C4-2B (cell line): ENCODE data around the gene FOLH1.
"Not testable (repeated sequence)": the region's sequence is repeated elsewhere in the genome, so short reads cannot be mapped to it uniquely, and the experiment has no call there.

Source experiments
- H3K27ac ChIP-seq: fragments of 450-650 bp; 2 replicates; pipeline ENCODE4 v1.5.1; 2017
- ZFX ChIP-seq: fragments of 450-650 bp; IDR thresholded peaks from 2 replicates; pipeline ENCODE4 v1.6.1; 2017
- TF ChIP-seq, protein P1 (sequence below): fragments of 450-650 bp; conservative IDR thresholded peaks from 2 replicates; pipeline ENCODE4 v1.5.1; 2017; ENCODE audit warnings: mild to moderate bottlenecking

The FOLH1 gene

DNA sequence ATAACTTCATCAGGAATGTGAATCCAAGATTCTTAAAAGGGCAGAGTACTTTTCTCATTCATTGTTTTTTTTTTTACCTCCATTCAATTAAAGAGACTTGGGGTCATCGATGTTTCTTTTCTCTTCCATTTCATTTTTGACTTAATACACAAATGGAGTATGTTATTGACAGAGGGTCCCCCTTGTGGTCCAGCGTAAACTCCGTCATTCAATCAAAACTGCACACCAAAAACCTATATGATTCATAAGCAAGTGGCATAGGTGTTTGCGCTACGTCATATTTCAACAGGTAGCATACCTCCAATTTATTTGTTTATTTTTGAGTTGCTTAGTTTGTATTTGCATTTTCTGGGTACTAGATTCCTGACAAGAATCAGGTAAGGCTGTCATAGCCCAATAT lies 12.7 kb upstream of the FOLH1 start:
- H3K27ac ChIP-seq = no peak overlapping the region
- TF ChIP-seq, protein P1, sequence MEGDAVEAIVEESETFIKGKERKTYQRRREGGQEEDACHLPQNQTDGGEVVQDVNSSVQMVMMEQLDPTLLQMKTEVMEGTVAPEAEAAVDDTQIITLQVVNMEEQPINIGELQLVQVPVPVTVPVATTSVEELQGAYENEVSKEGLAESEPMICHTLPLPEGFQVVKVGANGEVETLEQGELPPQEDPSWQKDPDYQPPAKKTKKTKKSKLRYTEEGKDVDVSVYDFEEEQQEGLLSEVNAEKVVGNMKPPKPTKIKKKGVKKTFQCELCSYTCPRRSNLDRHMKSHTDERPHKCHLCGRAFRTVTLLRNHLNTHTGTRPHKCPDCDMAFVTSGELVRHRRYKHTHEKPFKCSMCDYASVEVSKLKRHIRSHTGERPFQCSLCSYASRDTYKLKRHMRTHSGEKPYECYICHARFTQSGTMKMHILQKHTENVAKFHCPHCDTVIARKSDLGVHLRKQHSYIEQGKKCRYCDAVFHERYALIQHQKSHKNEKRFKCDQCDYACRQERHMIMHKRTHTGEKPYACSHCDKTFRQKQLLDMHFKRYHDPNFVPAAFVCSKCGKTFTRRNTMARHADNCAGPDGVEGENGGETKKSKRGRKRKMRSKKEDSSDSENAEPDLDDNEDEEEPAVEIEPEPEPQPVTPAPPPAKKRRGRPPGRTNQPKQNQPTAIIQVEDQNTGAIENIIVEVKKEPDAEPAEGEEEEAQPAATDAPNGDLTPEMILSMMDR = peak; percentile 4; the same call in 1 of the 2 replicates
- TF ChIP-seq ZFX = no peak

DNA sequence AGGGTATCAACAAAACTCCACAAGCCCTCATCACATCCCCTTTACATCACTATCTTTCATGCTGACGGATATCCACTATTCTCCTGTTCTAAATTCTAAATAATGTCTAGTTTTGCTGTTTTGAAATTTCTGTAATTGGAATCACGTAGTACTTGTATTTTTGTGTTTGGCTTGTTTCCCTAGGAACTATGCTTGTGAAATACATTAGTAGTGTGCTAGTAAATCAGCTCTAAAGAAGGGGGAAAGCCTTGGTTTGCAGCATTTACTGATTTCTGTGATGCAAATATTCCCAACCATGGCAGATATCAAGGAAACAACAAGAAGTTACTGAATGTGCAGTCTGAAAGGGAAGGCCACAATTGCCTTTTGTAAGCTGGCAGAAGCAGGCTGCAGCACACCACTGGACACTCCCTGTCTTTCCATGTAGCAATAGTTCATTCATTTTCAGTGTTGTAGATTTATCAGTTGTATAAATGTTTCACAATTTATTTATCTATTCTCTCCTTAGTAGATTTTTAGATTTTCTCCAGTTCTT lies 4.7 kb upstream of the FOLH1 start:
- TF ChIP-seq, protein P1 = no peak
- TF ChIP-seq ZFX = no peak
- no peak overlapping the region for H3K27ac ChIP-seq

DNA sequence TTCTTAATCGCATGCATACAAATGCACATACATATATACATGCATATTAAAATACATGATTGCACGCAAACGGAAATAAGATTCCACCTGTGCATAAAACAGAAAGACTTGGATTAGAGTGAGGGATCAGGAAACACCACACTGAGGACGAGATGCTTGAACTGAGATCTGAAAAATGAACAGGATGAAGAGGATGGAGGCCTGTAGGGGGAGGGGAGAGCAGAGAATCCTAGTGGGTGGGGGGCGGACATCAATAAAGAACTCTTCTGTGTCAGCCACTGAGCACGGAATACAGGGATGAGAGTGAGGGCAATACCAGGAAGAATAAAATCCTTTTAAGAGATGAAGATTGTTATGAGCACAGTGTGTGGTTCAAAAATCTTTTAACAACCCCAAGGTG lies 1.4 kb downstream of the FOLH1 start:
- peak overlapping the region; percentile 100 for H3K27ac ChIP-seq

DNA sequence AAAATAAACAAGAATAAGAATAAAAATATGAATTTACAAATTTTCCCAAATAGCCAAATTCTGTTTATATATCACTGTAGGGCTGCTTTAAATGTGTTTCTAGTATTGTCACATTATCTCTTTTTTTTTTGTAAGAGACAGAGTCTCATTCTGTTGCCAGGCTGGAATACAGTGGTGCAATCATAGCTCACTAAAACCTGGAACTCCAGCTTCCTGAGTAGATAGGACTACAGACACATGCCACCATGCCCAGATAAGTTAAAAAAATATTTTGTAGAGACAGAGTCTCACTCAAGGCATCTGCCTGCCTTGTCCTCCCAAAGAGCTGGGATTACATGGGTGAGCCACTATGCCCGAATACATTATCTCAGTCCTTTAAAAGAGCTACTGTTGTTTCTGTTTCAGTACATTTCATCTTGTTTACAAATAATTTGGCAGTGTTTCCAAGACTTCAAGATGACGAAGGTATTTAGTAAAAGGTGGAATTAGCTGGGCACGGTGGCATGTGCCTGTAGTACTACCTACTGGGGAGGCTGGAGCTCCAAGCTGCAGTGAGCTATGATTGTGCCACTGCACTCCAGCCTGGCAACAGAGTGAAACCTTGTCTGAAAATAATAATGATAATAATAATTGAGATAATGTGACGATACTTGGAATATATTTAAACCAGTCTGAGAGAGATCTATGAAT lies 6.0 kb downstream of the FOLH1 start:
- no peak for TF ChIP-seq ZFX
- TF ChIP-seq, protein P1 = no peak
- H3K27ac ChIP-seq = peak overlapping the region; percentile 63; the same call in 1 of the 2 replicates

DNA sequence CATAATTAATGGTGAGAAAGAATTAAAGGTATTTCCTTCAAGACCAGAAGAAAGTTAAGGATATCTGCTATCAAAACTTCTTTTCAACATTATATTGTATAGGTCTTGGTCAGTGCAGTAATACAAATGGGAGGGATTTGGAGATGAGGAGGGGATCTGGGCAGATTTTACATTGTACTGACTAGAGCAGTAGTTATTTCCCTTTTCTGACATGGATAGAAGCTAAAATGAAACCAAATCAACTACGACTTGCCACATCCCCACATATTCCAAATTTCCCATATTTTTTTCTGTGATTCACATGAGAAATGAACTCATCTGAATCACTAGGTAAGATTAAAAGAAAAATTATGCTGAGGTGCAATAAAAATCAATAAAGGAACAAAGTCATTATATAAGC lies 11.6 kb downstream of the FOLH1 start:
- H3K27ac ChIP-seq = not testable (repeated sequence)

DNA sequence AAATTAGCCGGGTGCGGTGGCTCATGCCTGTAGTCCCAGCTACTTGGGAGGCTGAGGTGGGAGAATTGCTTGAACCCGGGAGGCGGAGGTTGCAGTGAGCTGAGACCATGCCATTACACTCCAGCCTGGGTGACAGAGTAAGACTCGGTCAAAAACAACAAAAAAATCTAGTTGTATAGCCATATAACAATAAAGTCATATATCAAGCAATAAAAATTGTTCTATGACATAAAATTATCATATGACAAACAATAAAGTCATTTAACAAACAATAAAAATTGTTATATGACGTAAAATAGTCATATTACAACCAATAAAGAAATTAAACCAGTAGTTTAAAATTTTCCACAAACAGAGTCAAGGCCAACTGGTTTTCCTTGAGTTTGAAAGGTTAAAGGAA lies 12.4 kb downstream of the FOLH1 start:
- H3K27ac ChIP-seq = peak overlapping the region; percentile 98

DNA sequence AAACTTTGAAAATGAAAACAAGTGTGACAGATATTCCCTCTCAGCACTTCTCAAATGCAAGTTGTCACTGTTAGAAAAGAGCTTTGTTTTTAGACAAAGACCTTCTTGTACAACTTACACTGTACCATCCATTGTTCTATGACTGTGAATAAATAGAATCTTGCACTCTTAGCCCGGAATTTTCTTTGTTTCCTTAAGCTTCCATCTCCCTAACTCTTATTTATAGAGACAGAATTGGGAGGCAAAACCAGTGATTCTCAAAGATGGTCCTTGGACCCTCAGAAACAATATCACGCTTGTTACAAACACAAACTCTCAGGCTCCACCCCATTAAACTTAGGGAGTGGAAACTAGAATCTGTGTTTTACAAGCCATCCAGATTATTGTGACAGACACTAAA lies 18.1 kb downstream of the FOLH1 start:
- H3K27ac ChIP-seq = not testable (repeated sequence)

DNA sequence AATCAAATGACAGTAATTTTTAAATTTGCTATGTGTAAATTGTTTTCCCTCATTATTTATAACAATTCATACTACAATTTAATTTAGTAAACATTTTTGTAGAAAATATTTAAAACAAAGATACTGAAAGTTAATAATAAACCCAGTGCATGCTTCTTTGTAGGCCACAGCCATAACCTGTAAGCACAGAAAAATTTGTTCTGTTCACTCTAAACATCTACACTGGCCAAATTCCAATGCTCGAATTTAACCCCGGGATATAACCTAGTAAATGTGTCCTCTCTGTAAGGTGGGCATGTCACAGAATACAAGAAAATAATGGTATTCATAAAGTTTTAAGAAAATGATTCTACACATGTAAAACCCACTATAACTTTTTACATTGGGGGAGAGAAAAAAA lies 22.2 kb downstream of the FOLH1 start:
- not testable (repeated sequence) for H3K27ac ChIP-seq

DNA sequence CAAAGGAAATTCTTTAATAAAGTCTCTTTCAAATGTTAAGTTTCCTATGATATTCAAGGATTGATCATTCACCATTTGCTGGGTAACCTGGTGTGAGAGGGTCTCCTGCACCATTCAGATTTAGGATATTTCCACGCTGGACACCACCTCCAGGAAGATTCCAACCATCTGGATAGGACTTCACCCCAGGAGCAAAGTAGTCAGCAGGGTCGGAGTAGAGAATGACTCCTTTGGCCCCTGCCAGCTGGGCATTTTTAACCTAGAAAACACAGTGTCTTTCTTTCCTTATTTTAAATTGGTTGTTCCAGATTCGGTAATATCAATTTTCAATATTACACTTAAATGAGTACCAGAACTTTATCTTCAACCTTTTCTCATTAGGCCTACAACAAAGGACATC lies 22.8 kb downstream of the FOLH1 start:
- H3K27ac ChIP-seq = not testable (repeated sequence)

DNA sequence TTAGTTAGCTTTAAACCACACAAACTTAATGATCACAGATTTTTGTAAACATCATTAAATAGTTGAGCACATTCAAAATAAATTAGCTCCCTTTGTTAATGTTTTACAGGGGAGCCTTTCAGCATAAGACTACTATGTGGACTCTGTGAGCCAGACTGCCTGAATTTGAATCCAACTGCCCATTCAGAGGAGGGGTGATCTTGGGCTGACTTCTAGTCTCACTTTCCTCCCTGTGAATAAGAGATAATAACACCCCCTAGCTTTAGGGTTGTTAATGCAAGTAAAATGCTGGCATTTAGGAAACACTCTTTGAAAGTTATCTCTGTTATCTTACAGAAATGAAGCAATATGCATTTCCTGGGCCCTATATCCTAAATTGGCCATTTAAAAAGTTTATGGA lies 23.6 kb downstream of the FOLH1 start:
- H3K27ac ChIP-seq = not testable (repeated sequence)

DNA sequence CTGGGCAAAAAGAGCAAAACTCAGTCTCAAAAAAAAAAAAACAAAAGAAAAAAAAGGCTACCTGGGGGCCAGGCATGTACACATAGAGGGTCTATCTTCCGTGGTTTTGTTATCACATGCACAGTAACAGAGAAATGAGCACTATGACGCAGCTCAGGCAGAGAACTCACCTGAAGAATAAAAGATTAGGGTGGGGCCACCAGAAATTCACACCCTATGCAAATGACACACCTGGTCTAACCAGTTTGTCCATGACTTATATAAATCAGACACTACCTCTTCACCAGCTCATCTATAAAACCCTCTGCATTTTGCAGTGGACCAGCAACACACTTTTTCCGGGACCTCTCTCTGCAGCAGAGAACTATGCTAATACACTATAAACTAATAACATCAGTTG lies 30.5 kb downstream of the FOLH1 start:
- H3K27ac ChIP-seq = peak overlapping the region; percentile 72

More for the DNA sequence above, 23.6 kb downstream of the FOLH1 start:
- TF ChIP-seq, protein P1 = peak; percentile 26

DNA sequence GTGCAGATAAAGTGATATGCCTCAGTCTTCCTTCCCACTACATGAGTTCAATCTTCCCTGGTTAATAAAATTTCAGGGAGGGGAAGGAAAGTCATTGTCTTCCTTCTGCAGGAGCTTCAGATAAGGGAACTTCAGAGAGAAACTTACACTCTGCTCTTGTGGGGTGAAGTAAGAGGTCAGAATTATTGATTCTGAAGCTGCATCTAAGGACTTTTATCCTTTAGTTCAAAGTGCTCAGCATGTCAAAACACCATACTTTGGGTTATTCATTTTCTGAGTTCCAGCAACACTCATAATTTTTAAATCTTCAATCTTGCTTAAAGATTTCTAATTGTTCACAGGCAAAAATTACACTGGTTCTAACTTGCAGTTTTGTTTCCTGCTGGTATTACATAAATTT lies 33.0 kb downstream of the FOLH1 start:
- H3K27ac ChIP-seq = not testable (repeated sequence)

DNA sequence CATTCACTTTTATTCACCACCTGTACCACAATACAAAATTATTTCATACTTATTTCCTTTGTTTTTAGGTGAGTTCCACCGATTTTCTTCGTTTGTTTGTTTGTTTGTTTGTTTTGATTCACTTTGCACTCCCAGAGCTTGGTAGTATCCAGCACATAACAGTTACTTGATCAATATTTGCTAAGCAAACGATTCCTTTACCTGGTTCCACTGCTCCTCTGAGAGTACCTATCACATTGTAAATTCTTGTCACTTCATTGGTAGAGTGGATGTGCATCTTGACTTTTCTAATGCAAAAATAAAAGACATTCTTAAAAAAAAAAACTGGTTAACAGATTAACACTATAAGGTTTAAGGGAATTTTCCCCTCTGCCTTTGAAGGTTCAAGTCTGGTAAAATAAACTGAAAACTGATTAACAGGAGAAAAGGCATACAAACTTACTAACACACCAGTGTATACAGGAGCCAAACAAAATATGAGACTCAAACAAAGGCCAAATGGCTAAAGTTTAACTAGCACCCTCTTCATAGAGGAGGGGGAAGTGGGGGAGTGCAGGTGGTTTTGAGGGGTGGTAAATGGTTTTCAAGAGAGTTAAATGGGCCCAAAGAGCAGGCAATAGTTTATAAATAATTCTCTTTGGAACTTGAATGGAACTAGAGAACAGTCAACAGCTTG lies 33.6 kb downstream of the FOLH1 start:
- not testable (repeated sequence) for H3K27ac ChIP-seq

DNA sequence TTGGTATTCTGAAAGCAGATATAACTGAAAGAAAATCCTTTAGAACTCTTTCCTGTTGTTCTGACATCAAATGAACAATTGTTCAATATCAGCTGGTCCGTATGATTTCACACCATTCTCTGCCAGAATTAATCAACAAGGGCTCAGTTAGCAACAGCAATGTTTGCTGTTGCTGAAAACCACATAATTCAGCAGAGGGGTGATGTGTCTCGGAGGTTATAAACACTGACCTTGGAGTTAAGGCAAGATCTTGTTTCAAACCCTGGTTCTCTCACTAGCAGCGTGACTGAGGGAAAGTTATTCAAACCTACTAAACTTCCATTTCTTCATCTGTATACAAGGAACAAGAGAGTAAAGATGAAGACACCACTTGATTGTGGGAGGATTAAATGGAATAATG lies 36.8 kb downstream of the FOLH1 start:
- H3K27ac ChIP-seq = peak overlapping the region; percentile 58; the same call in 1 of the 2 replicates
